GM21717 (cell line): ENCODE data around the gene UBE2E2.
"Not testable (repeated sequence)": the region's sequence is repeated elsewhere in the genome, so short reads cannot be mapped to it uniquely, and the experiment has no call there.

Experiments used
- ATAC-seq: cut with Tn5 transposase; IDR thresholded peaks from one replicate; pipeline ENCODE4 v1.9.1; 2021; ENCODE audit warnings: mild to moderate bottlenecking, moderate library complexity; ENCODE audit not compliant: unreplicated experiment

The UBE2E2 gene

DNA sequence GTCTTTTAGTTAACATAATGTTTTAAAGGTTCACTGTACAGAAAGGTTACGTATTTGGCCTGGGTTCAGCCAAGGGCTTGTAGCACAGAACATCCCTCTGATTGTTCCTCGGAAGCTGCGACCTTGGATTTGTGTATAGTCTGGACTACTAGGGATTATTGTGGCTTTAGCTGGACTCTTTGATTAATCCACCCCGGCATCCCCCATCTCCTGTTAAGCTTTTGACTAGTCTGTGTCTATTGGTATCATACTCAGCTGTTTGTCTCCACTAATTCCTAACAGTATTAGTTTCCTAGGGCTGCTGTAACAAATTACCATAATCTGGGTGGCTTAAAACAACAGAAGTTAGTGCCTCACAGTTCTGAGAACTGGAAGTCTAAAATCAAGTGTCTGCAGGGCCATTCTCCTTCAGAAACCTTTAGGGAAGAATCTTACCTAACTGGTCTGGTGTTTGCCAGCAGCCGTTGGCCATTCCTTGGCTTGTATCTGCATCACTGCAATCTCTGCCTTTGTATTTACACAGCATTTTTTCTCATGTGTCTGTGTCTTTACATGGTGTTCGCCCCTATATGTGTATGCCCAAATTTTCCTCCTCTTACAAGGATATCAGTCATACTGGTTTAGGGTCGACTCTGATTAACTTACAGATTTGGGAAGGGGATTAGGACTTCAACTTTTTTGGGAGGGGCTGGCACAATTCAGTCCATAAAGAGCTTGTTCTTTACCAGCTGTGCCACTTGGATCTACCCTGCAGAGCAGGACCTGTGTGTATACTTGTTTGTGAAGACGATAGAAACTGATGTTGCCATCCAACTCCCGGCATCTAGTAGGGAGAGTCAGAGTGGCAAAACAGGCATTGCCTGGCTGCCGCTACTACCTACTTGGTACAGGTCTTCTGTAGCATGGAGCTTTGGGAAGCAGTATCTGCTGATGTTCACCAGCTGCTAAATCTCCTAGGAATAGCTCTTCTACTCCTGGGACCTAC is 117.8 kb downstream of the UBE2E2 start:
- no peak for ATAC-seq

DNA sequence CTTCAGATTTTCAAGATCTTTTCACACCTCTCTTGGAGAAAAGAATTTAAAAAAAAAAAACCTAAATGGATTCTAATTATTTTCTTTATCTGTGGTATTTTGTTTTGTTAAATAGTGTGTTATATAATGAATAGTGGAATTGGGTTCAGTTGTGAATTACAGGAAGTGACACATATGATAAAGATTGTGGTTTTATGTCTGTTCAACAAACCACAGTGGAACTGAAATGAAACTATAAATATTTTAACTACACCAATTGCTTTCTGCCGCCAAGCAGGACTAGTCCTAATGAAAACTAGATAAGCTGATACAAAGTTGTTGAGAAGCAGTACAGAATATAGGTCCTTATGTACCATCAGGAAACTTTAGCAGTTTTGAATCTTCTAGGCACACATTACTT is 121.6 kb downstream of the UBE2E2 start:
- ATAC-seq: peak; percentile 66

DNA sequence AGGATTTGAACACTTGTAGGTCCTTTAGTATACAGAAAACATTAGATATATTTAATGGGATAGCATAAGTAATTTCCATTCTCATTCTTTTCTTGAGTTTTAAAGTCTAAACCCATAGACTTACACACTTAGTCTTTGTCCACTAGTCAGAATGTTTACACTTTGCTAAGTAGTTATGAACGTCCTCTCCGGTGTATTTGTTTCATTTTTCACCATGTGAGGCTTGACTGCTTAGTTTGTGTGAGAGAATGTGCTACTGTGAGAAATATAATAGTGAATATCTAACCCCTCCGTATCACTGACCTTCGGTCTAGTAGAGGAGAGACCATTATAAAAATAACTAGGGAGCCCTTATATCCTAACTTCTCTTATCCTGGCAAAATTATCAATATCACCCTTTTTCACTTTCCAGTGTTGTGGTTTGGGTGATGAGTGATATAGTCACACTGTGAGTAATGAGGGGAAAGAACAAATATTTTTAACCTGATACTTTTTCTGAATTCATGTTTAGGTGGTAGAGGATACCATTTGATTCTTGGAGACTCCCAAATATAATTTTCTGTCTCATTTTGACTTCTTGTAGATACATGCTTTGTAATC is 122.4 kb downstream of the UBE2E2 start:
- ATAC-seq: peak; percentile 63

DNA sequence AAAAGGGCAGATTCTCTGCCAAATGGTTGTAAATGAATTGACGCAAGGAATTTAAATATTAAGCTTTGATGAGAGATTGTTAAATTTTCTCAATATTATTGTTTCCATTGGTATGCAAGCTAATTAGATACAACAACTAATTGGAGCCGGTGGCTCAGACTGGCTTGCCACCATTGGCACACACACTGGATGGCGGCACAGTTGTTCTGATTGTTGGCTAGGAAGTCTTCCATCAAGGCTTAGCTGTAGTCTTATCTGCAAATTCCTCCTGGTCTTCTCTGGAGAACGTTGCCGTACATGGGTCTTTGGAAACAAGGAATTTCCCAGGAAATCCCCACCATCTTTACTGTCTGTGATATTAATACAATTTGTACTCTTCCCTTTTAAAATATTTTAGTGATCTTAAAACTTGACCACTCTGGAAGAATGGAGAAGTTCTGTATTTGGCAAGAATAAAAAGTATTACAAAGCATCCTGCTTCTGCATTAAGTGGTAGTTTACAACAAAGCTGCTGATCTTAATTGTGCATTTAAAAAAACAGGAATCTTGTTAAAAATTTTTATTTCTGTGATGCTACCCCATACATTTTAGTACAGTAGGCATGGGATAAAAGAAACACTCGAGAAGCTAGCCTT is 126.5 kb downstream of the UBE2E2 start:
- no peak for ATAC-seq

DNA sequence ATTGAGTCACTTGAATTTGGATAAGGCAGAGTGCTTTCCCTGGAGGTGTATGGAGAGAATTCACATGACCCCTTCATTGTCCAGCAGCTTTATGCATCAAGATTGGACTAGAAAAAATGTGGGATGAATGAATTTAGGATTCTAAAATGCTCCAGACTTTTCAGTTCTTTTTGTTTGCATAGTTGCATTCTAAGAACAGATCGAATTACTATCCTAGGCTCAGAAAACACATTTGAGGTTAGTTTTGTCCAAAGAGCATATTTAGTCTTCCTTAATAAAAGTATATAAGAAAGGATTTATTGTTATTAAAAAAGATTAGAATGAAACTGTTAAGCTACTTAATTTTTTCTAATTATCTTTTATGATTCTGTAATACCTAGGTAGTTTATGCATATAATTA is 127.4 kb downstream of the UBE2E2 start:
- no peak for ATAC-seq

DNA sequence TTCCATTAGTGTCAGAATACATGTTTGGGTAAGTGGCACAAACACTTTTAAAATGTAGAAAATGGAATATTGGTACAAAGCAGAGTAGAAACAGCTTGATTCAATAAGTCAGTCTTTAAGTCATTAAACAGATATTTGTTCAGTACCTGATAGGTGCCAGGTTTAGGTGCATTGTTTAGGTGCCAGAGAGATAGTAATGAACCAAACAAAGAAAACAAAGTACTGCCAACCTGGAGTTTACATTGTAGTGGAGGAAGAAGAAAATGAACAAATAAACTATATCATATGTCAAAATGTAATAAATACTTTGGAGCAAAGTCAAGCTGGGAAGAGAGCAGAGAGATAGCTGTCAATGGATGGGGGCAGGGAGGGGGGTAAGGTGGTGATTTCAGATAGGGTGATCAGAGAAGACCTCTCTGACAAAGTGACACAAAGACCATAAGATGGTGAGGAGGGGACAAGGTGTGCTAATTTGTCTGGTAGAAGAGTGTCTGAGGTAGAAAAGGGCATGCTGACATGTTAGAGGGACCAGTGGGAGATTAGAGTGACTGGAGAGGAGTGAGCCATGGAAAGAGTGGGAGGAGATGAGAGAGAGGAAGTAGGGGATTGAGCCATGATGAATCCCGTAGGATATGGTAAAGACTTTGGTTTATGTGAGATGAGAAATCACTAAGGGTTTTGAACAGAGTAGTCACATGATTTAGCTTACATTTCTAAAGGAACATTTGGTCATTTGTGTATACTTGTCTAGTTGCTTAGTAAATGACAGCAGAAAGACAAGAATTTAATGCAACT is 128.2 kb downstream of the UBE2E2 start:
- ATAC-seq: no peak

DNA sequence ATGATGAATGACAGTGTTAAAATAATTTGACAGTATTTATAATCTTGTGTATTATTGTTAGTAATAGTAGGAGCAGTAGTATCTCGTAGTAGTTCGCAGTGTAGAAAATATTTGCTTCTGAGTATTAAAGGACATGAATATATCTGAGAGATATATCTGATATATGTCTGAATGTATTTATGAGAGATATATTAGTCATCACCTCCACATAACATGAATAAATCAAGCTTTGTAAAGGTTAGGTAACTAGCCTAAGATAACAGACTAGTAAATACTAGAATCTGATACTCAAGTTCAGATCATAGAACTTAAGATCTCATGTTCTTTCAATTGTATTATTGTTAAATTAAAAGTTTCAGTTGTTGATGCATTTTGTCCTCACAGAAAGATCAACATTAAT is 130.5 kb downstream of the UBE2E2 start:
- ATAC-seq: no peak

DNA sequence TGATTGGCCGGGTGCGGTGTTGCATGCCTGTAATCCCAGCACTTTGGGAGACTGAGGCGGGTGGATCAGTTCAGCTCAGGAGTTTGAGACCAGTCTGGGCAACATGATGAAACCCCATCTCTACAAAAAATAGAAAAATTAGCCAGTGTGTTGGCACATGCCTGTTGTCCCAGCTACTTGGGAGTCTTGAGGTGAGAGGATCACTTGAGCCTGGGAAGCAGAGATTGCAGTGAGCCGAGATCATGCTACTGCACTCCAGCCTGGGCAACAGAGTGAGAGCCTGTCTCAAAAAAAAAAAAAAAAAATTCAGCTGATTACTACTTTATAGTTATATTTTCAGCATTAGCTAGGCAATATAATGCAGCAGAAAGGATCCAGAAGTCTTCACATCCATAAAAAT is 133.7 kb downstream of the UBE2E2 start:
- ATAC-seq: not testable (repeated sequence)

DNA sequence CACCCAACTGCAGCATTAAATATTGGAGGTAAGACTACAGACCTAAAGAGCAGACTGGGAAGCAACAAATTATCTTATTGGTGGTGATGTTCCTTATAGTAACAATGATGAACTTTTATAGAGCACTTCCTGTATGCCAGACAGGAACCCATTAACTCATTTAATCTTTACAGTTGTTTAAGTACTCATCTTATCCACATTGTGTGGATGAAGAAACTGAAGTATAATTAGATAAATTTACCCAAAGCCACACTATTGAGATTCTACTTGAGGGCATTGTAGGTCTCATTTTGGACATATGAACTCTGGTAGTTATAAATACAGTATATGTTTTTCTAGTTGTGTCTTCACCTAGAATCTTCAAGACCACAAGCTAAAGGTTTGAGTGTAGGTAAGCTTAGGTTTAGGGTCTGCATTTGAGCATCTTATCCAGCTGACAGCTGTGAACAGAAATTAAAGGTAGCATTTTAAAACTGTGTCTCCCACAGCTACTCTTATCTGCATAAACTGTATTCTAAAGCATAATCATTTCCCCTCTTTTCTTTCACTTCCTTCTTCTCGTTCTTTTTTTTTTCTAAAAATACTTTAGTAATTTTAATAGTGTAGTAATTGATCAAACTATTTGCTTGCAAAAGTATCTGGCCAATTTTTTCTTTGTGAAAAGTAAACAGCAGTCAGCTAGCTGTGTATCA is 138.2 kb downstream of the UBE2E2 start:
- peak; percentile 80 for ATAC-seq

DNA sequence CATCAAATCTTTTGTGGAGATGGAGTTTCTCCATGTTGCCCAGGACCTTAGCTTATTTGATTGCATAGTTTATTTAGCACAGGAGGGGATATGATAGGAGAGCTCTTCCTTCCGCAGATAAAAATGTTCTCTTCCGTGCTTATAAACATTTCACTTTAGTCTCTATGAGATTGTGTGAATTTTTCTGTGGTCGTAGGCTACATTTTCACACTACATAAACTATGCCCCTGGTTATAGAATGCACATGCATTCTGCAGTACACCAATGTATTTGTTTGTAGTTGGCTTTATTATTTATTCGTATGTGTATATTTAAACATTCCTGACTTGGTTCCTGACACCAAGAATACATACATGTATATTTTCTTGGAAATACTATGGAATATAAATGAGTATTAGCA is 139.2 kb downstream of the UBE2E2 start:
- no peak for ATAC-seq

DNA sequence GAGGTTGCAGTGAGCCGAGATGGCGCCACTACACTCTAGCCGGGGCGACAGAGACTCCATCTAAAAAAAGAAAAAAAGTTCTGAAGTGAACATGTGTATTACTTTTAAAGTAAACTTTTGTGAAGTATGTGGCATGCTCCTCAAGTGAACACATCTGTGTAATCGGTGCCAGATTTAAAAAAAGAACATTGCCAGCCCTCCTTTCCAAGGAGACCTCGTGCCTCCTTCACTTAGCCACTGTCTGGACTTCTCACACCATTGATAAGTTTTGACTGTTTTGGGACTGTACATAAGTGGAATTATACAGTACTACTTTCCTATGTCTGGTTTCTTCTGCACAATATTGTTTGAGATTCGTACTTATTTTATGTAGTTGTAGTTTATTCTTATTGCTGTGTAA is 140.4 kb downstream of the UBE2E2 start:
- no peak for ATAC-seq

DNA sequence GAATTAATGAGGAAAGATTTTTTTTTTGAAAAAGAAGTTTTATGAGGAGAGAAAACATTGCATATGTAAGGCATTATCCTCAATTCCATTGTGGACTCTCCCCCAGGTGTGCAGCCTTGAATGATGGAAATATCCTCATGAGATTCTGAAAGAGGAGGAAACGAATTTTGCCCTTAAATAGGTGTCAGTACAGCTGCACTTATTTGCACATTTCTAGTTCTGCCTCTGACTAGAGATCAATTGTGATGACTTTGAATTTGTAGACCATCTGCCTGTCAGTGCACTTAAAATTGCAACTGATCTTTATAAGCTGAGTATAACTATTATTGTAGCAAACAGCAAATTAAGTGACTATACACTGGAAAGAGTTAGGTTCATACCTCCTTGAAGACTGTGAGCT is 141.8 kb downstream of the UBE2E2 start:
- no peak for ATAC-seq

DNA sequence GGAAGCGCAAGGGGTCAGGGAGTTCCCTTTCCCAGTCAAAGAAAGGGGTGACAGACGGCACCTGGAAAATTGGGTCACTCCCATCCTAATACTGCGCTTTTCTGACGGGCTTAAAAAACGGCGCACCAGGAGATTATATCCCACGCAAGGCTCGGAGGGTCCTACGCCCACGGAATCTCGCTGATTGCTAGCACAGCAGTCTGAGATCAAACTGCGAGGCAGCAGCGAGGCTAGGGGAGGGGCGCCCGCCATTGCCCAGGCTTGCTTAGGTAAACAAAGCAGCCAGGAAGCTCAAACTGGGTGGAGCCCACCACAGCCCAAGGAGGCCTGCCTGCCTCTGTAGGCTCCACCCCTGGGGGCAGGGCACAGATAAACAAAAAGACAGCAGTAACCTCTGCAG is 146.3 kb downstream of the UBE2E2 start:
- ATAC-seq: not testable (repeated sequence)

DNA sequence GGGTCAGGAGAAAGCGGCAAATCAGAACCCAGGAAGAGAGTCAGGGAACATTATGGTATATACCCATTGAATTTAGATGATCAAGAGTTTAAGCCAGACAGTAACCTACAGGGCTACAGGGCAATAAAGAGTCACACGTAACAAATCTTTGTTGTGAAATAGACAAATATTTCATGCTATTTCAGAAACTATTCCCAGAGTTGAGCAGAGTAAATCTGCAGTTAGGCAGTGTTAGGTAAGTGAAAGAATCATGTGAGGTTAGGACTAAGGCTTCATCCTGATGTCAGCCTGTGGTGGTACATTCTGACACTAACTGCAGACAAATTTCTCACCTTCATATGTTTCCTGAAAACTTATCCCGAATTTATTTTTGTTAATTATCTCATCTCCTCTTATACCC is 153.0 kb downstream of the UBE2E2 start:
- no peak for ATAC-seq

DNA sequence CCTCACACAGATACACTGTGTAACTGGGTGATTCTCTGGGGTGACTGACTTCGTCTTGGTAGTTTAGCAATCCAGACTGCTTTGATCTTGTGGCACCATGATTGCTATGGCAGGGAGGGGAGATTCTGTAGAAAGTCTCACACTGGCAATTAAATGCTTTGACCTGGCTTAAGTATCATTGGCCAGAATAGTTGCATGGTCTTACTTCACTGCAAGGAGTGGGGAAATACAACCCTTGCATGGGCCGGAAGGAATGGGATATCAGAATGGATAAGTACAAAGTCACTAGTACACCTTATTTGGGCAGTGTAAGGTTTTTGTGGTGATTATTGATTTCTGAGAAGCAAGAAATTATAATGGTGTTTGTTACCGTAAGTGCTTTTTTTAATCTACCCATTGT is 153.8 kb downstream of the UBE2E2 start:
- ATAC-seq: no peak

DNA sequence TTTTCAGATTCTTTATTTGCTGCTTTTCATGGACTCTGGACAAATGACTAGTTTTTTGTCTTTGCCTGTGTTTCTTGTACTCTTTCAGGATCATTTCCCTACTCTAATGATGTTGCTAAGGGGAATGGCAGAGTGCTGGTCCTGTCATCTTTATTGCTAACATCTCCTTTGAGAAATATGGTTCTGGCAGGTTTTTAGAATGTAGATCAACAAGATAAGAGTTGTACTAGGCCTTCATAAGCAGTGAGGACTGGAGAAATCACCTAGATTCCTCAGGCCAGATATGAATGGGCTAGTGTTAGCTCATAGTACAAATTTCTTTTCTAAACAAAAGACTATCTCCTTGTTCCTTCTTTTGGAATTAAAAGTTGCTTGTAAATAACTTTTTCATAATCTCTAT is 156.0 kb downstream of the UBE2E2 start:
- no peak for ATAC-seq

DNA sequence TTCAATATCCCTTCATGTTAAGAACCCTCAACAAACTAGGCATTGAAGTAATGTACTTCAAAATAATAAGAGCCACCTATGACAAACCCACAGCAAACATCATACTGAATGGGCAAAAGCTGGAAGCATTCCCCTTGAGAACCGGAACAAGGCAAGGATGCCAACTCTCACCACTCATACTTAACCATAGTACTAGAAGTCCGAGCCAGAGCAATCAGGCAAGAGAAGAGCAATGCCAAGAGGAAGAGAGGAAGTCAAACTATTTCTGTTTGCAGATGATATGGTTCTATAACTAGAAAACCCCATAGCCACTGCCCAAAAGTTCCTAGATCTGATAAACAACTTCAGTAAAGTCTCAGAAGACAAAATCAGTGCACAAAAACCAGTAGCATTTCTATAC is 161.9 kb downstream of the UBE2E2 start:
- ATAC-seq: no peak

DNA sequence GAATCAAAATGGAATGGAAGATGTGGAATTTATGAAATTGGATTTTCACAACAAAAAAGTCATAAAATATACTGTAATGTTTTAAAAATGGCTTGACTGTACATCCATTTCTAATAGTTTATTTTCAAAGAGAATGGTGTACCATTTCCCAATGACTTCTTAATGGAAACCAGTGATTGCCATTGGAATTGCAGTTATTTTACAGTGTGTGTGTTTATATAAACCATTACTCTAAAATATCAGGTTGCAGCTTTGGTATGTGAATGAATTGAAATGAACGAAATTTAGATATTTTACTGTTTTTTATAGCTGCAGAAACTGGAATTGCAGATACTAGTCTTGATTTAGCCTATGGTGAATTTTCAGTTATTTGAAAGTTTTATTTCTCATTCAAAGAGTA is 165.6 kb downstream of the UBE2E2 start:
- ATAC-seq: no peak

DNA sequence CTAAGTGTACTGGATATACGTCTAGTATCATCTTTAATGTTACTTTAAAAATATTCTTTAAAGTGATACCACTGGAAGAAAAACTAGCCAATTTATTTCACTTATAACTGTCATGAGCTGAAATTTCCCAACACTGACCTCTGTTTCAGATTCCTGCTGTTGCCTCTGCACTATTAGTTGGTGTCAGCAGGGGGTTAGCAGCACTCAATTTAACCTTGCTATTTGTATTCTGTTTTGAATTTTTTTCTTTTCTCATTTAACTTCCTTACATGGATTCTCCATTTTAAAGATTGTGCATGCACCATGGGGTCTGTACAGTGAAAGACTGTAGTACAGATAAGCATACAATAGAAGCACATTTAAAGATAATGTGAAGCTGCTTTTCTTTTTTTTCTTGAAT is 169.2 kb downstream of the UBE2E2 start:
- no peak for ATAC-seq

DNA sequence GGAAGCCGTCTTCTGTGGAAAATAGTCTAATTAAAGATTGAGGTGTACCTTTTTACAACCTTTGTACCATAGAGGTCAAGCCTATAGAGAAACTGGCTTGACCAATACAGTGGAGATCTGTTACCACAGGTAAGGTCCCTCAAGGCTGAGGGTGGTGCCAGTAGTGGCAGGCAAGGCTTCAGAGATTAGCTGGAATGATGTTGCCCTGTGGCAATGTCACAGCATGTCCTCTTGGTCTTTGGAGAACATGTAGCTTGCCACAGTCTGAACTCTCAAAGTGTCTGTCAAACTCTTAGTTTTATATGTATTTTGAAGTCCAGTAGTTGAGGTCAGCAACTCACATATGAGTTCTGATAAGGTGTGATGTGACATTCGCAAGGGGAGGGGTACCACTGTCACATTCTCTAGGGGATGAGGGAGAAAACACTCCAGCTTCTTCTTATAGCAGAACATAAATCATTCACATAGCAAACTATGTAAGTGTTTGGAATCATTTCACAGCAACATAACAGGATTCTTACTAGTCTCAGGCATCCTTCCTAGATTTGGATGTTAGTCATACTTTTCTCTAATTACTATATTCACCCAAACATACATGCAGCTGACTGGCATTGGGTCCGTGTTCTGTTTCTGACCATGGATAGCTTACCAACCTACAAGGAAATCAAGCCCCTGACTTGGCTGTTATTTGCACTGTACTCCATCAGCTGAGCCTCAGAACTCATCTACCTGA is 173.6 kb downstream of the UBE2E2 start:
- no peak for ATAC-seq
